GM18519 (cell line): ENCODE results near the gene SLC25A11.

Experiments used
- ATAC-seq: cut with Tn5 transposase; IDR thresholded peaks from one replicate; pipeline ENCODE4 v1.9.1; 2021; ENCODE audit warnings: mild to moderate bottlenecking, moderate library complexity; ENCODE audit not compliant: unreplicated experiment, low FRiP score

The SLC25A11 gene

GRCh38 chr17:4939796-4940554 lies at the start of gene SLC25A11, which contains the start of gene RNF167:
TSS of gene SLC25A11 (minus strand) at chr17:4940046. CDS start at chr17:4939910, 136 bp downstream.
TSS of gene RNF167 (plus strand) at chr17:4940268. CDS start at chr17:4940910, 642 bp downstream.
- peak; percentile 73 for ATAC-seq

- no peak for ATAC-seq
Measured at GRCh38 chr17:4987767-4988567, 48.1 kb upstream of the SLC25A11 start.

- no peak for ATAC-seq
Measured at GRCh38 chr17:4986951-4987766, 47.3 kb upstream of the SLC25A11 start, which contains the start of gene CAMTA2. TSS of gene CAMTA2 (minus strand) at chr17:4987675. CDS start at chr17:4986222, 1,453 bp downstream.

- no peak for ATAC-seq
Measured at GRCh38 chr17:4986403-4986802, 46.6 kb upstream of the SLC25A11 start.

GRCh38 chr17:4982305-4982704 lies 42.5 kb upstream of the SLC25A11 start:
- ATAC-seq, result no peak

GRCh38 chr17:4980644-4981216 lies 40.9 kb upstream of the SLC25A11 start:
- no peak for ATAC-seq

GRCh38 chr17:4978726-4979125 lies 38.9 kb upstream of the SLC25A11 start:
- ATAC-seq, result no peak

- ATAC-seq, result no peak
Measured at GRCh38 chr17:4974115-4974670, 34.3 kb upstream of the SLC25A11 start.

GRCh38 chr17:4973256-4974114 lies 33.6 kb upstream of the SLC25A11 start:
- ATAC-seq, result no peak

- ATAC-seq, result no peak
Measured at GRCh38 chr17:4972752-4973151, 32.9 kb upstream of the SLC25A11 start.

GRCh38 chr17:4972322-4972721 lies 32.5 kb upstream of the SLC25A11 start:
- ATAC-seq, result no peak

GRCh38 chr17:4971826-4972225 lies 32.0 kb upstream of the SLC25A11 start:
- ATAC-seq, result no peak

GRCh38 chr17:4970273-4970672 lies 30.4 kb upstream of the SLC25A11 start:
- ATAC-seq, result no peak

- ATAC-seq, result no peak
Measured at GRCh38 chr17:4969551-4970173, 29.8 kb upstream of the SLC25A11 start.

GRCh38 chr17:4969047-4969550 lies 29.3 kb upstream of the SLC25A11 start:
- no peak for ATAC-seq

- ATAC-seq, result no peak
Measured at GRCh38 chr17:4968486-4969046, 28.7 kb upstream of the SLC25A11 start.

GRCh38 chr17:4967539-4968485 lies 28.0 kb upstream of the SLC25A11 start, which contains the start of gene SPAG7:
TSS of gene SPAG7 (minus strand) at chr17:4967817. CDS start at chr17:4967804, 13 bp downstream.
- peak; percentile 42 for ATAC-seq
